NCI-H82 treated with DMSO at 0.1 percent for 48 hours (cell line): ENCODE measurements around the gene CHPF2.

Source experiments
- DNase-seq: peaks from one replicate; lab custom pipeline; 2025; ENCODE audit not compliant: unreplicated experiment; lab: John Stamatoyannopoulos, UW

CHPF2 gene

GRCh38 chr7:151204383-151205032 lies 27.8 kb upstream of the CHPF2 start:
- DNase-seq = no peak

- DNase-seq = no peak
Measured at GRCh38 chr7:151205730-151206129, 26.6 kb upstream of the CHPF2 start.

- DNase-seq = peak; percentile 64
Measured at GRCh38 chr7:151206914-151207313, 25.4 kb upstream of the CHPF2 start.

- no peak for DNase-seq
Measured at GRCh38 chr7:151207315-151207714, 25.0 kb upstream of the CHPF2 start.

GRCh38 chr7:151207804-151208203 lies 24.5 kb upstream of the CHPF2 start:
- no peak for DNase-seq

- DNase-seq = no peak
Measured at GRCh38 chr7:151208253-151208862, 23.9 kb upstream of the CHPF2 start.

- no peak for DNase-seq
Measured at GRCh38 chr7:151209588-151209987, 22.7 kb upstream of the CHPF2 start.

- no peak for DNase-seq
Measured at GRCh38 chr7:151210087-151210854, 22.0 kb upstream of the CHPF2 start, which contains the start of gene H2BK1. Gene H2BK1, minus strand, starts transcription at chr7:151210488. Its CDS starts 170 bp downstream, at chr7:151210318.

GRCh38 chr7:151211155-151211772 lies 21.0 kb upstream of the CHPF2 start:
- no peak for DNase-seq

GRCh38 chr7:151212626-151213025 lies 19.7 kb upstream of the CHPF2 start:
- no peak for DNase-seq

- DNase-seq = no peak
Measured at GRCh38 chr7:151213826-151214225, 18.5 kb upstream of the CHPF2 start.

GRCh38 chr7:151215396-151215795 lies 16.9 kb upstream of the CHPF2 start:
- DNase-seq = no peak

- no peak for DNase-seq
Measured at GRCh38 chr7:151218170-151218569, 14.1 kb upstream of the CHPF2 start.

GRCh38 chr7:151223728-151224127 lies 8.6 kb upstream of the CHPF2 start:
- no peak for DNase-seq

GRCh38 chr7:151225948-151226510 lies 6.3 kb upstream of the CHPF2 start:
- DNase-seq = no peak

GRCh38 chr7:151226560-151226874 lies 5.8 kb upstream of the CHPF2 start:
- DNase-seq = no peak

- DNase-seq = peak; percentile 94
Measured at GRCh38 chr7:151226875-151227782, 5.2 kb upstream of the CHPF2 start, which contains the start of gene ABCF2. Gene ABCF2, minus strand, starts transcription at chr7:151227205. Its CDS starts 747 bp downstream, at chr7:151226458.

GRCh38 chr7:151228024-151228866 lies 4.0 kb upstream of the CHPF2 start:
- DNase-seq = no peak

- no peak for DNase-seq
Measured at GRCh38 chr7:151229249-151229648, 3.0 kb upstream of the CHPF2 start.
